ENCODE data around the gene SEL1L2.

The SEL1L2 gene

GRCh38 chr20:13927171-13927570 lies 63.2 kb downstream of the SEL1L2 start:
- no peak for DNase-seq

GRCh38 chr20:13922241-13922640 lies 68.2 kb downstream of the SEL1L2 start:
- DNase-seq: no peak

- no peak for DNase-seq
These were observed 75.1 kb downstream of the SEL1L2 start for GRCh38 chr20:13915284-13915683.

- DNase-seq: no peak
These were observed 76.8 kb downstream of the SEL1L2 start for GRCh38 chr20:13913572-13913971.

- no peak for DNase-seq
These were observed 77.3 kb downstream of the SEL1L2 start for GRCh38 chr20:13913131-13913530.

GRCh38 chr20:13910492-13910891 lies 79.9 kb downstream of the SEL1L2 start:
- no peak for DNase-seq

- DNase-seq: no peak
These were observed 81.3 kb downstream of the SEL1L2 start for GRCh38 chr20:13909067-13909466.

- no peak for DNase-seq
These were observed 85.6 kb downstream of the SEL1L2 start for GRCh38 chr20:13904766-13905165.

GRCh38 chr20:13900496-13900895 lies 89.9 kb downstream of the SEL1L2 start:
- DNase-seq: no peak

- DNase-seq: no peak
These were observed 92.3 kb downstream of the SEL1L2 start for GRCh38 chr20:13898012-13898612.

- DNase-seq: no peak
These were observed 98.8 kb downstream of the SEL1L2 start for GRCh38 chr20:13891575-13891974.

GRCh38 chr20:13884803-13885202 lies 105.6 kb downstream of the SEL1L2 start:
- no peak for DNase-seq

GRCh38 chr20:13883425-13883824 lies 107.0 kb downstream of the SEL1L2 start:
- no peak for DNase-seq

GRCh38 chr20:13878566-13878965 lies 111.8 kb downstream of the SEL1L2 start:
- DNase-seq: no peak

- DNase-seq: no peak
These were observed 112.6 kb downstream of the SEL1L2 start for GRCh38 chr20:13877793-13878192.

GRCh38 chr20:13875265-13875811 lies 115.1 kb downstream of the SEL1L2 start:
- DNase-seq: no peak

- DNase-seq: no peak
These were observed 115.8 kb downstream of the SEL1L2 start for GRCh38 chr20:13874394-13875157.

- DNase-seq: no peak
These were observed 116.6 kb downstream of the SEL1L2 start for GRCh38 chr20:13873831-13874230.

- no peak for DNase-seq
These were observed 120.2 kb downstream of the SEL1L2 start for GRCh38 chr20:13870170-13870748.

- no peak for DNase-seq
These were observed 122.1 kb downstream of the SEL1L2 start for GRCh38 chr20:13868331-13868730.

GRCh38 chr20:13865791-13866351 lies 124.5 kb downstream of the SEL1L2 start:
- no peak for DNase-seq

- DNase-seq: no peak
These were observed 125.3 kb downstream of the SEL1L2 start for GRCh38 chr20:13865156-13865555.

GRCh38 chr20:13863244-13863643 lies 127.2 kb downstream of the SEL1L2 start:
- no peak for DNase-seq

GRCh38 chr20:13862245-13862644 lies 128.2 kb downstream of the SEL1L2 start:
- DNase-seq: no peak

Data from amniotic stem cell (primary cell).